B cell (primary cell): Measurements from ENCODE around the gene CPT2. TPM values are rescaled to one million over a fixed set of nuclear protein-coding genes. Genes with fewer than 3 reads are reported as not detected.

ENCODE experiments used
- ATAC-seq: fragments of 200-7000 bp; cut with Tn5 transposase; one replicate; pipeline ENCODE4 v1.10.0; 2021; ENCODE audit warnings: low read depth, mild to moderate bottlenecking, moderate number of reproducible peaks, moderate library complexity
- CTCF ChIA-PET: fragments of 350-600 bp; sonication (Branson Sonifier 250); formaldehyde crosslinking; loops from one replicate; lab custom pipeline; 2021; ENCODE audit warnings: antibody characterized with exemption, inconsistent platforms; lab: Charles Lee
- POLR2A ChIA-PET: fragments of 350-600 bp; sonication (Branson Sonifier 250); formaldehyde crosslinking; loops from one replicate; lab custom pipeline; 2021; ENCODE audit warnings: antibody characterized with exemption; lab: Charles Lee
- DNase-seq: peaks from one replicate; pipeline ENCODE4 v3.0.0; 2013
- H2AFZ ChIP-seq: 2 replicates; pipeline ENCODE4 v1.6.1; 2012; ENCODE audit warnings: mild to moderate bottlenecking, low read depth, low read length; ENCODE audit not compliant: insufficient read depth, poor library complexity, severe bottlenecking
- H3K27ac ChIP-seq, 2 donors: 1 replicate in 1 of 2; 2 replicates in 1 of 2; pipeline ENCODE4 v1.5.1; 2012 to 2013; ENCODE audit warnings: low read length in 2 of 2, mild to moderate bottlenecking in 2 of 2, moderate library complexity in 1 of 2
- H3K27me3 ChIP-seq, 4 experiments: fragments of 200-600 bp in 1 of 4; sonication (generic) in 1 of 4; replicated peaks in 1 of 4; 1 replicate in 2 of 4; 2 replicates in 2 of 4; pipeline versions ENCODE4 v1.6.1 to v1.7.0; 2013 to 2016; ENCODE audit warnings: low read length in 3 of 4, mild to moderate bottlenecking in 2 of 4, mixed read lengths in 1 of 4, moderate library complexity in 1 of 4; ENCODE audit not compliant: insufficient read depth in 4 of 4, control insufficient read depth in 3 of 4; ENCODE audit errors: control extremely low read depth in 1 of 4
- H3K36me3 ChIP-seq, 2 experiments: replicated peaks in 1 of 2; 1 replicate in 1 of 2; 2 replicates in 1 of 2; pipeline versions ENCODE4 v1.6.1 to v1.7.1; 2013; ENCODE audit warnings: low read length in 1 of 2; ENCODE audit not compliant: insufficient read depth in 2 of 2, control insufficient read depth in 1 of 2; ENCODE audit errors: control extremely low read depth in 1 of 2, extremely low read depth in 1 of 2
- H3K4me1 ChIP-seq, 2 donors: fragments of 200-600 bp in 1 of 2; sonication (generic) in 1 of 2; 1 replicate in 1 of 2; 2 replicates in 1 of 2; pipeline versions ENCODE4 v1.5.1 to v1.6.1; 2013 to 2017; ENCODE audit warnings: low read length in 2 of 2; ENCODE audit not compliant: control insufficient read depth in 2 of 2, insufficient read depth in 2 of 2
- H3K4me2 ChIP-seq: replicated peaks from 2 replicates; pipeline ENCODE3; 2012; ENCODE audit warnings: mild to moderate bottlenecking, low read depth, low read length; ENCODE audit not compliant: poor library complexity, severe bottlenecking
- H3K4me3 ChIP-seq, 5 experiments: fragments of 200-600 bp in 1 of 5; sonication (generic) in 1 of 5; 1 replicate in 3 of 5; 2 replicates in 2 of 5; pipeline versions ENCODE4 v1.5.1 to v1.7.0; 2011 to 2016; ENCODE audit warnings: low read length in 4 of 5, mild to moderate bottlenecking in 4 of 5, low read depth in 2 of 5, control low read depth in 1 of 5, moderate library complexity in 1 of 5; ENCODE audit not compliant: insufficient read depth in 1 of 5; ENCODE audit errors: control extremely low read depth in 1 of 5, extremely low read depth in 1 of 5
- H3K79me2 ChIP-seq: fragments of 200-600 bp; sonication (generic); one replicate; pipeline ENCODE4 v1.6.0; 2016; ENCODE audit warnings: low read length; ENCODE audit not compliant: control insufficient read depth, insufficient read depth
- H3K9ac ChIP-seq: fragments of 200-600 bp; sonication (generic); 2 replicates; pipeline ENCODE4 v1.6.1; 2017; ENCODE audit warnings: mild to moderate bottlenecking, low read length, moderate library complexity
- H3K9me3 ChIP-seq, 3 donors: one replicate each; pipeline versions ENCODE4 v1.6.1 to v1.7.1; 2013; ENCODE audit warnings: low read length in 2 of 3; ENCODE audit not compliant: control insufficient read depth in 2 of 3, insufficient read depth in 1 of 3; ENCODE audit errors: control extremely low read depth in 1 of 3
- H4K20me1 ChIP-seq: 2 replicates; pipeline ENCODE4 v1.6.0; 2012; ENCODE audit warnings: mild to moderate bottlenecking, low read length; ENCODE audit not compliant: insufficient read depth, control insufficient read depth, poor library complexity, severe bottlenecking
- H3K27ac Mint-ChIP-seq: one replicate; pipeline ENCODE4 v1.8.0; 2021; ENCODE audit warnings: mixed read lengths
- H3K27me3 Mint-ChIP-seq: one replicate; pipeline ENCODE4 v1.8.0; 2021; ENCODE audit warnings: mixed read lengths
- H3K4me1 Mint-ChIP-seq: one replicate; pipeline ENCODE4 v1.8.0; 2021; ENCODE audit warnings: mixed read lengths
- H3K4me3 Mint-ChIP-seq: one replicate; pipeline ENCODE4 v1.8.0; 2021; ENCODE audit warnings: mixed read lengths
- H3K9me3 Mint-ChIP-seq: one replicate; pipeline ENCODE4 v1.8.0; 2022; ENCODE audit warnings: mixed read lengths; ENCODE audit not compliant: insufficient read depth
- EZH2 ChIP-seq: IDR thresholded peaks from 2 replicates; pipeline ENCODE4 v1.6.1; 2012; ENCODE audit warnings: borderline replicate concordance, low read depth, mild to moderate bottlenecking, moderate library complexity, low read length; ENCODE audit not compliant: insufficient read depth, poor library complexity, severe bottlenecking
- WGBS: methylation state at CpG from one replicate; pipeline ENCODE4 v1.1.5; 2013; ENCODE audit warnings: missing lambda C conversion rate; ENCODE audit not compliant: insufficient coverage; 5-methylcytosine and 5-hydroxymethylcytosine counted together
- intact Hi-C: fragments of 100-400 bp; cut with micrococcal nuclease; formaldehyde crosslinking; loops from one replicate; pipeline ENCODE4 v1.10.0; 2022
- polyA plus RNA-seq: library from polyadenylated mRNA; depleted of rRNA; stranded (reverse); fragments of >200 nt; gene quantifications from 2 replicates; pipeline ENCODE4 v1.2.3, GENCODE V29; 2012
- total RNA-seq, 2 donors: library from RNA; stranded (reverse); fragments of 120-200 nt in 1 of 2; gene quantifications; 1 replicate in 1 of 2; 2 replicates in 1 of 2; pipeline versions ENCODE4 v1.2.3 to v1.2.4, GENCODE V29; 2013 to 2022
- TF ChIP-seq, protein P1 (sequence below): fragments of 200-600 bp; IDR thresholded peaks from one replicate; pipeline ENCODE4 v1.8.0; 2022; ENCODE audit warnings: antibody characterized with exemption, mild to moderate bottlenecking

Gene CPT2
- total and polyA plus RNA-seq, 2 donors (not counting 1 experiment from before 2014, with no cell fraction given): 6.3 to 19.8 TPM

DNA sequence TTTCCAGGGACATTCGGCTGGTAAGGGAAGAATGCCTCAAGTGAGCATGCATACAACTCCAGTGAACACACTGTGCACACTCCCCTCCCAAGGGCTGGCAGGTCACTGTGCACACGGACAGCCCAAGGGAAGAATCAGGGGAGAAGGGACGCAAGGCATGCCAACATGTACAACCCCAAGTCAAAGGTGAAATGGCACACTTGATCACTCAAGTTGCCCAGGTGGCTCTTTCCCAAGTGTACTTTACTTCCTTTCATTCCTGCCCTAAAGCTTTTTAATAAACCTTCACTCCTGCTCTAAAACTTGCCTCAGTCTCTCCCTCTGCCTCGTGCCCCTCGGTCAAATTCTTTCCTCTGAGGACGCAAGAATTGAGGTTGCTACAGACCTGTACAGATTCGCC, 40.7 kb upstream of the CPT2 start:
- CTCF ChIA-PET: no interaction called here
- Mint-ChIP-seq H3K4me1 (no peaks in the 10 kb centered on the region), H3K27ac (no peak overlapping the region), H3K9me3 (no peaks in the 10 kb centered on the region), H3K27me3 (peaks cover 13% of the 10 kb centered on the region), H3K4me3 (no peak overlapping the region)
- WGBS: 94% methylated on average over 2 of the region's 7 CpGs
- no peak overlapping the region for H3K27ac ChIP-seq
- intact Hi-C loops: no loop called here
- no peak overlapping the region for H3K4me2 ChIP-seq
- H3K79me2 ChIP-seq: no peaks in the 10 kb centered on the region
- ATAC-seq: no peak
- H4K20me1 ChIP-seq: no peaks in the 10 kb centered on the region
- POLR2A ChIA-PET: no interaction called here
- H3K4me1 ChIP-seq: no peaks in the 10 kb centered on the region
- H2AFZ ChIP-seq: no peak overlapping the region
- TF ChIP-seq, protein P1, sequence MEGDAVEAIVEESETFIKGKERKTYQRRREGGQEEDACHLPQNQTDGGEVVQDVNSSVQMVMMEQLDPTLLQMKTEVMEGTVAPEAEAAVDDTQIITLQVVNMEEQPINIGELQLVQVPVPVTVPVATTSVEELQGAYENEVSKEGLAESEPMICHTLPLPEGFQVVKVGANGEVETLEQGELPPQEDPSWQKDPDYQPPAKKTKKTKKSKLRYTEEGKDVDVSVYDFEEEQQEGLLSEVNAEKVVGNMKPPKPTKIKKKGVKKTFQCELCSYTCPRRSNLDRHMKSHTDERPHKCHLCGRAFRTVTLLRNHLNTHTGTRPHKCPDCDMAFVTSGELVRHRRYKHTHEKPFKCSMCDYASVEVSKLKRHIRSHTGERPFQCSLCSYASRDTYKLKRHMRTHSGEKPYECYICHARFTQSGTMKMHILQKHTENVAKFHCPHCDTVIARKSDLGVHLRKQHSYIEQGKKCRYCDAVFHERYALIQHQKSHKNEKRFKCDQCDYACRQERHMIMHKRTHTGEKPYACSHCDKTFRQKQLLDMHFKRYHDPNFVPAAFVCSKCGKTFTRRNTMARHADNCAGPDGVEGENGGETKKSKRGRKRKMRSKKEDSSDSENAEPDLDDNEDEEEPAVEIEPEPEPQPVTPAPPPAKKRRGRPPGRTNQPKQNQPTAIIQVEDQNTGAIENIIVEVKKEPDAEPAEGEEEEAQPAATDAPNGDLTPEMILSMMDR: no peak
- TF ChIP-seq EZH2: no peak
- H3K9me3 ChIP-seq: no peaks in the 10 kb centered on the region
- no peaks in the 10 kb centered on the region for H3K36me3 ChIP-seq
- H3K27me3 ChIP-seq: no peaks in the 10 kb centered on the region
- no peak overlapping the region for H3K9ac ChIP-seq
- H3K4me3 ChIP-seq: no peak overlapping the region
- no peak for DNase-seq

DNA sequence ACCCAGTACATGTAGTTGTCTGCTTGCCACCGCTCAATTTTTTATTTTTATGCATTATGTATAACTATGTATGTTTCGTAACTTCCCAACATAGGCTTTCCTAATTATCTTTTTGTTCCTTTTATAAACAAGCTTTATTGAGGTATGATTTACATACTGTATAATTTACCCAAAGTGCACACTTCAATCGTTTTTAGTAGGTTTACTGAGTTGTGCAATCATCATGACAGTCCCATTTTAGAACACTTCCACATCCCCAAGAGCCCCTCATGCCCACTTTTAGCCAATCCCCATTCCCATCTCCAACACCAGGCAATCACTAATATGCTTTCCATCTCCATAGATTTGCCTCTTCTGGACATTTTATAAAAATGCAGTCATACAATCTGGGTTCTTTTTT, 39.8 kb upstream of the CPT2 start:
- Histone ChIP-seq H3K27ac (no peak overlapping the region), H3K9me3 (no peaks in the 10 kb centered on the region), H3K79me2 (no peaks in the 10 kb centered on the region), H3K36me3 (no peaks in the 10 kb centered on the region), H3K9ac (no peak overlapping the region), H3K4me3 (no peak overlapping the region), H3K27me3 (no peaks in the 10 kb centered on the region), H3K4me1 (no peaks in the 10 kb centered on the region), H4K20me1 (no peaks in the 10 kb centered on the region), H2AFZ (no peak overlapping the region), H3K4me2 (no peak overlapping the region)
- intact Hi-C loops: no loop called here
- ATAC-seq (no peak), DNase-seq (no peak)
- no CpG with 5 or more reads among the region's 3 CpGs for WGBS
- CTCF ChIA-PET: no interaction called here
- Mint-ChIP-seq H3K4me3 (no peak overlapping the region), H3K9me3 (no peaks in the 10 kb centered on the region), H3K4me1 (no peaks in the 10 kb centered on the region), H3K27me3 (peaks cover 13% of the 10 kb centered on the region), H3K27ac (no peak overlapping the region)
- POLR2A ChIA-PET: no interaction called here
- TF ChIP-seq EZH2: no peak
- TF ChIP-seq, protein P1: no peak
